ENCODE results near the gene TYMP.

DNA sequence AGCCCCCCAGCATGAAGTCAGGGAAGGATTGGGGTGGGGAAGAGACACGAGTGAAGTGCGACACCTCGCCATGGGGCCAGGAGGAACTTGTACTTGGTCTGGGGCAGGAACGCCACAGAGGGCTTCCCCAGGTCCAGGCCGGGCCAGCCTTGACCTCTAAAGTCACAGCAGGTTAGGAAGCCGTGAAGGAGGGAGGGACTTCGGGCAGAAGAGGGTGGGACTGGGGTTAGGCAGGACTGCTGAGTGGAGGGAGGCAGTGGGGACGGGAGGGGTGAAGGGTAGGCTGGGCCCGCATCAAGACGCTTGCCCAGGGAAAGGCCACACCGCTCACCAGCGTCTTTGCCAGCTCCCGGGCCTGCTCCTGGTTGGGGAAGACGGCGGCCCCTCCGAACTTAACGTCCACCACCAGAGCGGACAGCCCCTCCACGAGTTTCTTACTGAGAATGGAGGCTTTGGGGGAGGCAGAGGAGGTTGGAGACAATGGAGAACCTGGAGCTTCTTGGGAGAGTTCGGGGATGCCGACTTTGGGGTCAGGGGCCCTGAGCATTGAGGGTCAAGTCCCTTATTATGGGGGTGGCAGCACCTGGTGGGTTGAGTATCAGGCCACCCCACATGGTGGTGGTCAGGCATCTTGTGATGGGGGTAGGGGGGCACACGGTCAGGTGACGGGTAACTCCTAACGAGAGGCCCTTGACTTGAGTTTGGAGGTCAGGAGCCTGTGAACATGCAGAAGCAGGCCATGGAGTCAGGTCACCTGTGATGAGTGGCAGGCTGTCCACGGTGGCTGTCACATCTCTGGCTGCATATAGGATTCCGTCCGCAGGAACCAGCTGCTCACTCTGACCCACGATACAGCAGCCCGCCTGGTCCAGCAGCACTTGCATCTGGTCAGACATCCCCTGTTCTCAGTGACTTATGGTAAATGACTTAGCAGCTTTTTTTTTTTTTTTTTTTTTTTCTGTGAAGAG, 2.7 kb downstream of the TYMP start:
- no peak for TF ChIP-seq POLR2A (IDR thresholded peaks at IDR 0.05; ENCODE audit: low read depth, low read length)
- TF ChIP-seq POLR2AphosphoS5 (IDR thresholded peaks at IDR 0.05; ENCODE audit: low read length), result peak; percentile 81
- TF ChIP-seq, protein P1, sequence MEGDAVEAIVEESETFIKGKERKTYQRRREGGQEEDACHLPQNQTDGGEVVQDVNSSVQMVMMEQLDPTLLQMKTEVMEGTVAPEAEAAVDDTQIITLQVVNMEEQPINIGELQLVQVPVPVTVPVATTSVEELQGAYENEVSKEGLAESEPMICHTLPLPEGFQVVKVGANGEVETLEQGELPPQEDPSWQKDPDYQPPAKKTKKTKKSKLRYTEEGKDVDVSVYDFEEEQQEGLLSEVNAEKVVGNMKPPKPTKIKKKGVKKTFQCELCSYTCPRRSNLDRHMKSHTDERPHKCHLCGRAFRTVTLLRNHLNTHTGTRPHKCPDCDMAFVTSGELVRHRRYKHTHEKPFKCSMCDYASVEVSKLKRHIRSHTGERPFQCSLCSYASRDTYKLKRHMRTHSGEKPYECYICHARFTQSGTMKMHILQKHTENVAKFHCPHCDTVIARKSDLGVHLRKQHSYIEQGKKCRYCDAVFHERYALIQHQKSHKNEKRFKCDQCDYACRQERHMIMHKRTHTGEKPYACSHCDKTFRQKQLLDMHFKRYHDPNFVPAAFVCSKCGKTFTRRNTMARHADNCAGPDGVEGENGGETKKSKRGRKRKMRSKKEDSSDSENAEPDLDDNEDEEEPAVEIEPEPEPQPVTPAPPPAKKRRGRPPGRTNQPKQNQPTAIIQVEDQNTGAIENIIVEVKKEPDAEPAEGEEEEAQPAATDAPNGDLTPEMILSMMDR (IDR thresholded peaks at IDR 0.05 in 2 of 3, conservative IDR thresholded peaks at IDR 0.05 in 1 of 3; ENCODE audit: control insufficient read depth in 2 of 3, extremely low read depth in 1 of 3, insufficient read depth in 1 of 3, low read depth in 3 of 3, low read length in 3 of 3), result no peak
- no peak for TF ChIP-seq NFIC (IDR thresholded peaks at IDR 0.05; ENCODE audit: low read depth, low read length)
- TF ChIP-seq NRF1 (conservative IDR thresholded peaks at IDR 0.05; ENCODE audit: low read depth, low read length), result no peak
- no peak for TF ChIP-seq ETV6 (conservative IDR thresholded peaks at IDR 0.05 in 1 of 2, IDR thresholded peaks at IDR 0.05 in 1 of 2; ENCODE audit: borderline replicate concordance in 1 of 2, low read depth in 1 of 2)
